ENCODE data around the gene TLCD3B. TPM values are rescaled to one million over a fixed set of nuclear protein-coding genes. Genes with fewer than 3 reads are reported as not detected.

TLCD3B gene, protein sequence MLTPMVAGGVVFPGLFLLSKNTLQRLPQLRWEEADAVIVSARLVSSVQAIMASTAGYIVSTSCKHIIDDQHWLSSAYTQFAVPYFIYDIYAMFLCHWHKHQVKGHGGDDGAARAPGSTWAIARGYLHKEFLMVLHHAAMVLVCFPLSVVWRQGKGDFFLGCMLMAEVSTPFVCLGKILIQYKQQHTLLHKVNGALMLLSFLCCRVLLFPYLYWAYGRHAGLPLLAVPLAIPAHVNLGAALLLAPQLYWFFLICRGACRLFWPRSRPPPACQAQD
- 1 to 10 TPM in 3 of 10 donors, under 1 TPM in 7; 0.44 to 1.9 (median 0.95) TPM for polyA plus RNA-seq (ENCODE audit: insufficient read length in 10 of 10)
- long read RNA-seq, donor 1, result 0 reads
- long read RNA-seq, donor 2, result 0 reads
- long read RNA-seq, donor 3, result 0 reads
- long read RNA-seq, donor 4, result 0 reads
- long read RNA-seq, donor 5, partial matches to known transcripts, result 1,956 of 2,329 reads
- long read RNA-seq, donor 5, other reads (novel, unspliced or antisense), result 373 of 2,329 reads
- long read RNA-seq, donor 6, partial matches to known transcripts, result 0 of 1 reads
- long read RNA-seq, donor 6, other reads (novel, unspliced or antisense), result 0 of 1 reads
- long read RNA-seq, donor 7, partial matches to known transcripts, result 1,149 of 1,428 reads
- long read RNA-seq, donor 7, other reads (novel, unspliced or antisense), result 279 of 1,428 reads
- long read RNA-seq, donor 8, result 0 reads
- long read RNA-seq, donor 9, partial matches to known transcripts, result 0 of 1 reads
- long read RNA-seq, donor 9, other reads (novel, unspliced or antisense), result 0 of 1 reads

DNA sequence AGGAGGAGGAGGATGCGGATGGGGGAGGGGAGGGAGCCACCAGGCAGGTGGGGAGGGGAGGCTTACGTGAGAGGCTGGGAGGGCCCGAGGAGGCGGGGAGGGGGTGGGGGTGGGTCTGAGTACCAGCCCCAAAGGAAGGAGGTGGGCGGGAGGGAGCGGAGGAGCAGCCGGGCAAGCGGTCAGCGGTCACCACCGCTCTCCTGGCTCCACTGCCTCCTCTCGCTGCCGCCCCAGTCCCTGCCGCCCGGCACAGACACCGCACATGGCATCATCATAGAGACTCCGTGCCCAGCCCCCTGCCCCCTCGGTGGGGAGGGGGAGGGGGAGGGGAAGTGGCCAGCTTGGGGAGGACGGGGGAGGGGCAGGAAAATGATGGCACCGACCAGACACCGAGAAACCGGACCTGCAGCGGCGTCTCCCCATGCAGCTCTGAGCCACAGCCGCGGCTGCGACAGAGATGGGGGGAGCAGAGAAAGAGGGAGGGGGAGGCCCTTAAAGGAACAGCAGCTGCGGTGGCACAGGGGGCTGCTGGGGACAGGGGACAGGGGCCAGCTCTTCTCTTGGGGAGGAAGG, at the start of gene TLCD3B:
TSS of gene TLCD3B (minus strand) at position 431 of the 573 bp plus-strand sequence. CDS start 744 bp downstream, outside the sequence.
- no peak for DNase-seq

DNA sequence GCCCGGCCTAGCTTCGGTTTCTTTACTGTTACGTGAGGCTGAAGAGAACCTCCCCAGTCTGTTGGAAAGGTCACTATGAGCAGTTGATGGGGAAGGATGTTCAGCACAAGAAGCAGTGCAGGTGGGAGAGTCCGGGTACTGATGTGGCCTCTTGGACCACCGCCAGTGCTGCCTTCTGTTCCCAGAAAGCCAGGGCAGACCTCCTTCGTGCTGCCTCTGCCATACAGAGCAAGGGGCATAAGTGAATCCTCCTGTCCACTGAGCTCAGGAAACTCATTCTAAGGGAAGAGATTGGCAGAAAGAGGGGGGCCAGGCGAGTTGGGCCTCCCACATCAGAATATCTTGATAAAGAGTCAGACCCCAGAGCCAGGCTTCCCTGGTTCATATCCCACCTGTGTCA, 48.4 kb upstream of the TLCD3B start:
- DNase-seq, result no peak

DNA sequence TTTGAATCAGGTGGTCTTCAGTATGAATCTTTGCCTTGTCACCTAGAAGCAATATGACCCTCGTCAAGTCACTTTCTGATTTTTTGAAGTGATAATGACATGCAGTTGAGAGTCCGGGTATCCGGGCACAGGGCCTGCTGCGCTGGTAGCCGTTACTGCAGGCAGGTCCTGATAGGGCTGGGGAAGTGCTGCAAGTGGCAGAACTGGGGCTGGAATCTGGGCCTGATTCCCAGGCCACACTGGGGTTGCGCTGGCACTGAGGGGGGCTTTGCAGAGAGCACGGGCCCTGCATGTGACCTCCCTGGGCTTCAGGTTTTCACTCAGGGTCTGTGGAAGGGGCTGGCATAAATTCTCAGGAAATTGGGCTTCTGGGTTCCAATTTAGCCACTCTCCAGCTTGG, 47.7 kb upstream of the TLCD3B start:
- DNase-seq, result no peak

DNA sequence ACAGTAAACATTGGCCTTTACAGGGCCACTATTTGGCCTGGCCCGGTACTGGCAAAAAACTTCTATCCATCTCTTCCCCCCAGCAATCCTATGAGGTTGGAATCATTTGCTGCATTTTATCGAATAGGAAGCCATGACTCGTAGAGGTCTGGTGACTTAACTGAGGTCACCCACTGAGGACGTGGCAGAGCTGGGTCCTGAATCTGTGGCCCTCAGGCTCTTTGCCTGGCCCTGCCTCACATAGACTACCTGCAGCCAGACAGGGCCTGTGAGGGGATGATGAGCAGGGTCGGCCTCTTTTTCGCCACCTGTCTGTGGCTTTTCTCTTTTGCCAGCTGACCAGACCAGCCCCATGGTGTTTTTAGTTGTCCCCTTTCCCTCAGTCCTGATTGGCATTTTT, 46.6 kb upstream of the TLCD3B start:
- DNase-seq, result no peak

DNA sequence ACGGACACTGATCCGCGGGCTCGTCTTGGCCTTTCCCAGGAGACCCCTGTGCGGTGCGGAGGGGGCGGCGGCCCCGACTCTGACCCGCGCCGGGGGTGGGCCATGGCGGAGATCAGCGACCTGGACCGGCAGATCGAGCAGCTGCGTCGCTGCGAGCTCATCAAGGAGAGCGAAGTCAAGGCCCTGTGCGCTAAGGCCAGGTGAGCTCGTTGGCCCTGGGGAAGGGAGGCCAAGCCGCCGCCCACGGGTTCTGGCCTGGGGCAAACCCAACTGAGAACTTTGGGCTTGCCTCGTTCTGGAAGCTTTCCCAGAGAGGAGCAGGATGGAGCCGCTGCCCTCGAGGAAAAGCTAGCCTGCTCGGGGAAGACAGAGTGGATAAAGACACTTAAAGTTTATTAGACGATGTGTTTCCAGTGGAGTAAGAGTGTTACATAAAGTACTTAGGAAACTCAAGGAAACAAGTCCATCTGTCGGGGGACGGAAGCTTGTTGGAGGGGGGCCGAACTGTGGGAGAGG, 45.3 kb upstream of the TLCD3B start:
- DNase-seq, result no peak

DNA sequence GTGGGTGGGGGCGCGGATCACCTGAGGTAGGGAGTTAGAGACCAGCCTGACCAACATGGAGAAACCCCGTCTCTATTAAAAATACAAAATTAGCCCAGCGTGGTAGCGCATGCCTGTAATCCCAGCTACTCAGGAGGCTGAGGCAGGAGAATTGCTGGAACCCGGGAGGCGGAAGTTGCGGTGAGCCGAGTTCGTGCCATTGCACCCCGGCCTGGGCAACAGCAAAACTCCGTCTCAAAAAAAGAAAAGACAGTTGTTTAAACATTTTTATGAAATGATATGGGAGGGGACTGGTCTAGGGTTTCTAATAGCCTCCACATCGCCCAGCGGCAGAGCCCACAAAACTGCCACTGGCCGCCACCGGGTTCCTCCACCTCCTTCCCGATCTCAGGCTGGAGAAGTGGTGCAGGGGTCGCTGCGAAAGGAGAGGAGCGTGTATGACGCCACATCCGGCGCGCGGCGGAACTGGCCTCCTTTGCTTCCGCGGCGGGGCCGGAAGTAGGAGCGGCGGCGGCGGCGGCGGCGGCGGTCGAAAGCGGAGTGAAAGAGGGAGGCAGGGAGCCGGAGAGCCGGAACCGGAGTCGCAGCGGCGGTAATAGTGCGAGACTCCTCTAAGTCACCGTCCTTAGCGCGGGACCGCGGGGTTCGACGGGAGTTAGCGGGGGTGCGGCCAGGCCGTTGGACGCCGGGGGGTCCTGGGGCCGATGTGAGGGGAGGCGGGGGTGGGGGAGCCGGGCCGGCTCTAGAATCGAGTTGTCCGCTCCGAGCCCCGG, 44.6 kb upstream of the TLCD3B start, which contains the start of gene PPP4C:
TSS of gene PPP4C (plus strand) at position 492 of the 773 bp plus-strand sequence. CDS start 384 bp downstream, outside the sequence.
- DNase-seq, result peak; percentile 88 to 96 (median 93)

DNA sequence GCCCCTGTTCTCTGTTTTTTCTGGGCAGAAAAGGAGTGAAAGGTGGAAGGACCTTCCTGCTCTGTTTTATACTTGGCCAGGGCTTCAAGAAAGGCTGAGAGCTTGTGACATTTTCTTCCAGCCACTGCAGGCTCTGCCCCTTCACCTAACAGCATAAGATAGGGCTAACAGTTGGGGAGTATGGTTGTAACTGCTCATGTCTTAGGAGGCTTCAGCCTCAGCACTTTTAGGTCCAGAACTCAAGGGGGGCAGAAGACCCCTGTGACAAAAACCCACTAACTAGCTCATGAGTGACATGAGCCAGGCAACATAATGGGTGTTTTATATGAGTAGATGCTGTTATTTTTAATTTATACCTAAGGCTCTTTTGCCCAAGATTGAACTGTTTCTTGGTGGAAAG, 39.4 kb upstream of the TLCD3B start:
- DNase-seq, result no peak

DNA sequence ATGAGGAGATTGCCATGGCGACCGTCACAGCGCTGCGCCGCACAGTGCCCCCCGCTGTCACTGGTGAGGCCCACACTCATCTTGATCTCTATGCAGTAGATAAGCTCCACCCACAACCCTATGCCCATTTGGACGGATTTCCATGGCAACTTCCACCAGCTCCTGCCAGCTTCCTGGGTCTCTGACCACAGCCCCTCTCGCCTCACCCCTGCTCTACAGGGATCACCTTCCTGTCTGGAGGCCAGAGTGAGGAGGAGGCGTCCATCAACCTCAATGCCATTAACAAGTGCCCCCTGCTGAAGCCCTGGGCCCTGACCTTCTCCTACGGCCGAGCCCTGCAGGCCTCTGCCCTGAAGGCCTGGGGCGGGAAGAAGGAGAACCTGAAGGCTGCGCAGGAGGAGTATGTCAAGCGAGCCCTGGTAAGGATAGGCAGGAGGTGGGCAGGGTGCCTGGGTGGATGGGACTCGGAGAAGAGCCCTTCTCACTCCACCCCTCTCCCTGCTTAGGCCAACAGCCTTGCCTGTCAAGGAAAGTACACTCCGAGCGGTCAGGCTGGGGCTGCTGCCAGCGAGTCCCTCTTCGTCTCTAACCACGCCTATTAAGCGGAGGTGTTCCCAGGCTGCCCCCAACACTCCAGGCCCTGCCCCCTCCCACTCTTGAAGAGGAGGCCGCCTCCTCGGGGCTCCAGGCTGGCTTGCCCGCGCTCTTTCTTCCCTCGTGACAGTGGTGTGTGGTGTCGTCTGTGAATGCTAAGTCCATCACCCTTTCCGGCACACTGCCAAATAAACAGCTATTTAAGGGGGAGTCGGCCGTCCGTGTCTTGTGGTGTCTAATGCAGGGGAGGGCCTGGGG, 38.8 kb upstream of the TLCD3B start:
- peak in 1 of 3 donors; percentile 25 for DNase-seq

DNA sequence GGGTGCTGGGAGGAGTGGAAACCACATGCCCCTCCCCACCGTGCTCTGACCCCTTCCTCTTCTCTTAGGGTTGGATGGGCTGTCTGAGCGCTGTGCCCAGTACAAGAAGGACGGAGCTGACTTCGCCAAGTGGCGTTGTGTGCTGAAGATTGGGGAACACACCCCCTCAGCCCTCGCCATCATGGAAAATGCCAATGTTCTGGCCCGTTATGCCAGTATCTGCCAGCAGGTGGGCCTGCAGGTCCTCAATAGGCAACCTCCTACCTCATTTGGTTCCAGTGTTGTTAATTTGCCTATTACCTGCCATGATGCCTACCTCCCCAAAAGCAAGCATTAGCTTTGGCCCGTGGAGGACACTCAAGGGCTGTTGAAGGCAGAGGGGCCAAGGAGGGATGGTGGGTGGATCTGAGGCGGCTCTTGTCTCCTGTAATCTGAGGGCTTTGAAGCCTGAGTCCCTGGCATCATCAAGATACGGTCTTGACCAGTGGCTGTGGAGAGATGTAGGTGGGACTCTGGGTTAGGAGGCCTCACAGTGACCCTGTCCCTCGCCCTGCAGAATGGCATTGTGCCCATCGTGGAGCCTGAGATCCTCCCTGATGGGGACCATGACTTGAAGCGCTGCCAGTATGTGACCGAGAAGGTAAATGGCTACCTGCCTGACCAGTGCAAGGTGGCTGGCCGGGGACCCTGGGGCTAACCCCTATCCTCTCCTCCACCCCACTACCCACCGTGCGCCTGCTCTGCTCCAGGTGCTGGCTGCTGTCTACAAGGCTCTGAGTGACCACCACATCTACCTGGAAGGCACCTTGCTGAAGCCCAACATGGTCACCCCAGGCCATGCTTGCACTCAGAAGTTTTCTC, 37.9 kb upstream of the TLCD3B start:
- DNase-seq, result no peak

DNA sequence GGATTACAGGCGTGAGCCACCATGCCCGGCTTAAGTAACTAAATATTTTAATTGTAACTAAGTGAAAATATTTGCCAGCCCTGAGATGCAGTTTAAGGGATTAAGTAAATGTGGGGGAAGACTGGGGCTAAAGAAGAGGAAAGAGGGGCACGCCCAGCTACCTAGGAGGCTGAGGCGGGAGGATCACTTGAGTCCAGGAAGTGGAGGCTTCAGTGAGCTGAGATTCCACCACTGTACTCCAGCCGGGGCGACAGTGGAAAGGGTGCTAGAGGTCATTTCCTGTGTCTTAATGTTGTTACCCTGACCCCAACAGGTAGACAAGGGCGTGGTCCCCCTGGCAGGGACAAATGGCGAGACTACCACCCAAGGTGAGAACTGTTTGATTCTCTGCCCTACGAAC, 37.3 kb upstream of the TLCD3B start:
- no peak for DNase-seq

DNA sequence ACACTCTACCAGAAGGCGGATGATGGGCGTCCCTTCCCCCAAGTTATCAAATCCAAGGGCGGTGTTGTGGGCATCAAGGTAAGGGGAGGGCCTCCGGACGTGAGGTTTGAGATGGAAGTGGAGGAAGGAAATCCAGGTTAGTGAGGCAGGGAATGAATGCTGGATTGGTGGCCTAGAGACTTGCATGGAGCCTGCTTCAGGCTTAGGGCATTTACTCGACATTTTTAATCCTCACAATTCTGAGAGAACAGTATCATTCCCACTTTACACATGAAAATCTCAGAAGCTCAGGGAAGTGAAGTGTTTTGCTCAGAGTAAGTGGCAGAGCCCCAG, 36.5 kb upstream of the TLCD3B start:
- no peak for DNase-seq

DNA sequence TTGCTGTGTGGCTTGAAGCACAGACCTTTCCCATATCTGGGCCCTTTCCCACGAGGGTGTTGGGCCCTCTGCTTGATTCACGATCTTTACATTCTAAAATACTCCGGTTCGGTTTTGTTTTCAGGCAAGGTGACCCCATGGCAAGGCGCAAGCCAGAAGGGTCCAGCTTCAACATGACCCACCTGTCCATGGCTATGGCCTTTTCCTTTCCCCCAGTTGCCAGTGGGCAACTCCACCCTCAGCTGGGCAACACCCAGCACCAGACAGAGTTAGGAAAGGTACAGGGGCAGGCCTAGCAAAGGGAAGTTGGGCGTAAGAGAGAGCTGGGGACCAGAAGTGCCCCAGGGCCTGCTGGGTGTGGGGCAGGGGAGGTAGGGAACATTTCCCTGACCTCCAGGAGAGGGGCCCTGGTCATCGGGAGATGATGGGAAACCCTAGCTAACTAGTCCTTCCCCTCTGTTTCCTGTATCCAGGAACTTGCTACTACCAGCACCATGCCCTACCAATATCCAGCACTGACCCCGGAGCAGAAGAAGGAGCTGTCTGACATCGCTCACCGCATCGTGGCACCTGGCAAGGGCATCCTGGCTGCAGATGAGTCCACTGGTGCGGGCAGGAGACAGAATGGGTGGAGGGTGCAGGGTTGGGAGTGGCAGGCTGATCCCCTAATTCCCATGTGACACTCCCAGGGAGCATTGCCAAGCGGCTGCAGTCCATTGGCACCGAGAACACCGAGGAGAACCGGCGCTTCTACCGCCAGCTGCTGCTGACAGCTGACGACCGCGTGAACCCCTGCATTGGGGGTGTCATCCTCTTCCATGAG, 35.9 kb upstream of the TLCD3B start:
- DNase-seq, result peak in 2 of 3 donors; percentile 40 to 47

DNA sequence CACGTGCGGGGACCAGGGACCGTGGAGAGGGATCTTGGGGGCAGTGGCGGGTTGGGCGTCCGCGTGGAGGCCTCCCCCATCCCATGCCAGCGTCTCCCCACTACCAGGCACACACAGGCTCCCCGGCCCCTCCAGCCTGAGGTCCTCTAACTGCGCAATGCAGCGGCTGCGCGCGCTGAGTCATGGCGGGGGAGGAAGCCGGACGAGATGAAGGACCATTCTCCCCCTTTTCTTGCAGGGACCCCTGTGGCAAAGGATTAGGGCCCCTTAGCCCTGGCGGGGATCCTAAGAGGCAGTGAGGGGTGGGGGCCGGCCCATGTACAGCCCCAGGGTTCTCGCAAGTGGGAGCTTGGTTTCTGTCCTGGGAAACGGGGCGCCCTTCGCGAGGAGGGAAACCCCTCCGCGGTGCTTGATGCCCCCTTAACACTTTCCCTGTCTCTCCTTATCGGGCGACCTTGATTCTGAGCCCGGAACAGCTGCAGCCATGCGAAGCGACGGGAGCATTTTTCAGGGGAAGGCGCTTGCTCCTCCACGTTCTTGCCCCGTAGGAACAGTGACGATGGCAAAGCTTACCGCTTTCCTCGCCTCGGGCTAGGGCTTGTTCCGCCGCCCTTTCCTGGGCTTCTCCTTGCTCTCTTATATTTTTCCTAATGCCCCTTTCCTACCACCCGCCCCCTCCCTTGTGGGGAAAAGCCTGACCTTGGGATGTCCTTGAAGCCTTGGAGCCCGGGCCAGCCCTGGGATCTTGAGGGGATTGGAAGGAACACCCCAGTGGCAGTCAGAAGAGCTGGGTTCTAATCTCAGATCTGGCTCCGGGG, 35.1 kb upstream of the TLCD3B start:
- peak in 1 of 3 donors; percentile 34 for DNase-seq

DNA sequence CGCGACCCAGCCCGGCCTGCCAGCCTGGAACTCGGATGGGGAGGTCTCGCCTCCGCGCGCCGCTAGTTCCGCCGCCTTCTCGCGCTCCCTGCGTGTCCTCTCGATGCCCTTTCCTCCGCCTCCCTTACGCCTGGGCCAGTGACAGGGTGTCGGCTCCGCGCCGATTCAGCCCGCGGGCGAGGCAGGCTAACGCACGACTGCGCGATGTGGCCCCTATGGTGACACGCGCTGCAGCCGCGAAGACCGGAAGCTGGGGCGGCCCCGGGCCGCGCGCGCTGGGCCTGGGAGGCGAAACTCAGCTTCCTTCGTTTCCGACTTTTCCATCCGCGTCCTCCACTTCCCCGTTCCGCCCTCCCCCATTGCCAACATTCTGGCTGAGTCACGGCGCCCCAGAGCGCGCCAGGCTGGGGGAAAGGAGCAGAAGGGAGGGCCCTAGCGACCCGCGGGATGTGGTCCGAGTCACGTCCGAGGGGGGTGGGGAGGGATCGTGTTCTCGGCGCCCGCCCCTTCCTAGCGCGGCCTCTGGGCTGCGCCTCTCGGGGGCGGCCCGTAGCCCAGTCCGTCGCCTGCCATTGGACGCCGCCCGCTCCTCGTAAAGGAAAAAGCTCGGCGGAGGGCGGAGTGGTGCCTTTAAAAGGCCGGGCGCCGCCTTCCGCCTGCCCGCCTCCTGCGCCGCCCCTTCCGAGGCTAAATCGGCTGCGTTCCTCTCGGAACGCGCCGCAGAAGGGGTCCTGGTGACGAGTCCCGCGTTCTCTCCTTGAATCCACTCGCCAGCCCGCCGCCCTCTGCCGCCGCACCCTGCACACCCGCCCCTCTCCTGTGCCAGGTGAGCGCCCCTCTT, 34.3 kb upstream of the TLCD3B start, which contains the start of gene ALDOA:
TSS of gene ALDOA (plus strand) at position 659 of the 841 bp plus-strand sequence. CDS start 1,138 bp downstream, outside the sequence.
- peak; percentile 99 to 100 (median 99) for DNase-seq

DNA sequence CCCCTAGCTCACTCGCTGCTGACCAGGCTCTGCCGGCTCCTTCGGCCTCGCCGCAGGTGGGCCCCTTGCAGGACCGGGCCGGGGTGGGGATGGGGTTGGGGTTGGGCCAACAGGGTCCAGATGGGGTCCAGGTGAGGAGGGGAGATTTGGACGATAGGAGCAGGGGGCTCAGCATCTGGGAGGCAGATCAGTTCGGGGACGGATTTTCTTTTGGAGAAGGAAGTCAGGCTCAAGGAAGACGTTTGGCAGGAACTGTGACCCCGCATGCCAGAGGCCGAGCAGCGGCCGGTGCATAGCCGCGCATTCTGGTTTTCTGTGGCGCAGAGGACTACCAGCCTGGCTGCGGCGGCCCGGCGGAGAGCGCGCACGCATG, 33.6 kb upstream of the TLCD3B start:
- no peak for DNase-seq

DNA sequence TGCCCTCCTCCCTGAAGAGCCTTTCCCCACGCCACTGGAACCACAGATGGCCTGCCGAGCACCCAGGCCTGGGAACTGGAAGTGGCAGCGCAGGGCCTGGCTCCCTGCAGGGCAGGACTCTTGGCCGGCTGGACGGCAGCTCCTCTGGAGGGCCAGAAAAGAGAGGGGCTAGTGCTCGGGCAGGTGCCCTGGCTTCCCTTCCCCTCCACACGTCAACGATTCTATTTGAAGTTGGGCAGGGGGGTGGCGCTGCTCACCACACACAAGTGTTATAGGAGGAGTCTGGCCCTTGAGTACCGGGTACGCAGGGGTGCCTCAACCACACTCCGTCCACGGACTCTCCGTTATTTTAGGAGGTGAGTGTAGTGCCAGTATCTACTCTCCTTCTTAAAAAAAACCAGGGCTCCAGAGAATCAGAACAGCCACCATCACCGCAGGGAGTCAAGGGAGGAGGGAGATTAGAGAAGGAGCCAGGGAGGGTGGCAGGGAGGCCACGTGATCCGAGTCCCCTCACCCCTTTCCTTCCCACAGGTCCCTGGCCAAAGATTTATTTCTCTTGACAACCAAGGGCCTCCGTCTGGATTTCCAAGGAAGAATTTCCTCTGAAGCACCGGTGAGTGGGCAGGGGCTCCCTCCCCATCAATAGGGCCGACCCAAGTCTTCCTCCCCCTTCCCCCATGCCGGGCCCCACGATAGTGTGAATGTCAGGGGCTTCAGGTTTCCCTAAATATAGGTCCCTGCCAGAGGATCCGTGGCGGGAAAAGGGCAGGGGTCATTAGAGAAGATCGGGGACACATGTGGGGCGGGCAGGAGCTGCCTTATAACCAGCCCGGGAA, 33.0 kb upstream of the TLCD3B start:
- peak; percentile 72 to 84 (median 76) for DNase-seq

Data from muscle of back (tissue), 13 donors.